ENCODE measurements around the gene ZNF821.
"Not testable (repeated sequence)": the region's sequence is repeated elsewhere in the genome, so short reads cannot be mapped to it uniquely, and the experiment has no call there.

Gene ZNF821

DNA sequence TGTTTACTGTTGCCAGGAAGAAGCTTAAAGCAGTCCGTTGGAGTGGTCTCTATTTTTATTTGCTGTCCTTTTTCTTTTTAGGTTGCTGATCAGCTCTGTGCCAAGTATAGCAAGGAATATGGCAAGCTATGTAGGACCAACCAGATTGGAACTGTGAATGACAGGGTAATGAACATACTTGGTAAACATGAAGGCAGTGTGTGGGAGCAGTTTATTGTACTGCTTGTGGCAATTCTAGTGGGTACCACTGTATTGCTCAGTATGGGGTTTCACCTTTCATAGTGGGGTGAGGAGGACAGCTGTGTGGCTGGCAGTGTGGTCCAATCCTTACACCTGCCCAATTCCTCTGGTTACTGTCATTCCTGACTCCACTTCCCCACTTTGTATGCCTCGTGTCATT is 36.7 kb upstream of the ZNF821 start:
- Histone ChIP-seq H3K36me3 (ENCODE audit: control insufficient read depth in 2 of 2, insufficient read depth in 2 of 2, low read length in 2 of 2) (peaks cover 56 to 63% of the 10 kb centered on the region in 2 donors), H3K9ac (ENCODE audit: low read length in 2 of 2) (no peak overlapping the region)

GRCh38 chr16:71919035-71919434 is 35.1 kb upstream of the ZNF821 start:
- H3K4me1 ChIP-seq (ENCODE audit: control insufficient read depth, insufficient read depth, low read length): peaks cover 13% of the 10 kb centered on the region
- H3K4me3 ChIP-seq (ENCODE audit: low read length in 2 of 2): no peak overlapping the region
- H3K27ac ChIP-seq (ENCODE audit: low read length): no peak overlapping the region
- no peak overlapping the region for H3K9ac ChIP-seq (ENCODE audit: low read length in 2 of 2)
- no peaks in the 10 kb centered on the region for H3K27me3 ChIP-seq (ENCODE audit: control insufficient read depth in 1 of 2, insufficient read depth in 2 of 2, low read length in 2 of 2)
- H3K36me3 ChIP-seq (ENCODE audit: control insufficient read depth in 2 of 2, insufficient read depth in 2 of 2, low read length in 2 of 2): peaks cover 47 to 55% of the 10 kb centered on the region in 2 donors
- H3K9me3 ChIP-seq (ENCODE audit: control insufficient read depth in 2 of 2, low read length in 2 of 2): no peaks in the 10 kb centered on the region

More for the DNA sequence above, 36.7 kb upstream of the ZNF821 start:
- Histone ChIP-seq H3K4me3 (ENCODE audit: low read length in 2 of 2) (no peak overlapping the region), H3K27me3 (ENCODE audit: control insufficient read depth in 1 of 2, insufficient read depth in 2 of 2, low read length in 2 of 2) (no peaks in the 10 kb centered on the region), H3K4me1 (ENCODE audit: control insufficient read depth, insufficient read depth, low read length) (peaks cover 9% of the 10 kb centered on the region), H3K9me3 (ENCODE audit: control insufficient read depth in 2 of 2, low read length in 2 of 2) (no peaks in the 10 kb centered on the region), H3K27ac (ENCODE audit: low read length) (no peak overlapping the region)

DNA sequence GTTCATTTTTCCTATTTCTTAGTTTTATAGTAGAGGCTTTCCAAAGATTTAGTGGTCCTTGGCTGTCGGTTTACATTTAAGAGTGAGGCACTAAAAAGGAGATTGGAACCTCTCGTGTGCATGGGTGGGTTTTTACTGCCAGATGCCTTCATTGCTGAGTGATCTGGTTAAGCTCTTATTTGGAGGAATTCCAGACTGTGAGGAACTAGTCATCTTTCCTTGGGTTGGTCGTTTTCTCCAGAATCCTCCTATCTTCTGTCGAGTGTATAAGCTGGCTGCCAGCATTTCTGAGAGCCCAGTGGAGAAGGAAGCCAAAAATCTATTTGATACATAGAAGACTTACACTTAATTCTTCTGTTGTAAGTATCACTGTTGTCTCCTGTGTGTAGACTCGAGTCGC is 33.9 kb upstream of the ZNF821 start:
- Histone ChIP-seq H3K27ac (ENCODE audit: low read length) (no peak overlapping the region), H3K4me3 (ENCODE audit: low read length in 2 of 2) (no peak overlapping the region), H3K9ac (ENCODE audit: low read length in 2 of 2) (no peak overlapping the region), H3K4me1 (ENCODE audit: control insufficient read depth, insufficient read depth, low read length) (peaks cover 13% of the 10 kb centered on the region), H3K27me3 (ENCODE audit: control insufficient read depth in 1 of 2, insufficient read depth in 2 of 2, low read length in 2 of 2) (no peaks in the 10 kb centered on the region), H3K9me3 (ENCODE audit: control insufficient read depth in 2 of 2, low read length in 2 of 2) (no peaks in the 10 kb centered on the region), H3K36me3 (ENCODE audit: control insufficient read depth in 2 of 2, insufficient read depth in 2 of 2, low read length in 2 of 2) (peaks cover 37 to 44% of the 10 kb centered on the region in 2 donors)

- peaks cover 13% of the 10 kb centered on the region for H3K4me1 ChIP-seq (ENCODE audit: control insufficient read depth, insufficient read depth, low read length)
- H3K36me3 ChIP-seq (ENCODE audit: control insufficient read depth in 2 of 2, insufficient read depth in 2 of 2, low read length in 2 of 2): peaks cover 25 to 32% of the 10 kb centered on the region in 2 donors
- H3K9me3 ChIP-seq (ENCODE audit: control insufficient read depth in 2 of 2, low read length in 2 of 2): no peaks in the 10 kb centered on the region
- no peak overlapping the region for H3K9ac ChIP-seq (ENCODE audit: low read length in 2 of 2)
- H3K4me3 ChIP-seq (ENCODE audit: low read length in 2 of 2): no peak overlapping the region
- H3K27me3 ChIP-seq (ENCODE audit: control insufficient read depth in 1 of 2, insufficient read depth in 2 of 2, low read length in 2 of 2): no peaks in the 10 kb centered on the region
- no peak overlapping the region for H3K27ac ChIP-seq (ENCODE audit: low read length)
Measured at GRCh38 chr16:71916397-71916920, 32.5 kb upstream of the ZNF821 start.

GRCh38 chr16:71915350-71915749 is 31.4 kb upstream of the ZNF821 start:
- no peak overlapping the region for H3K27ac ChIP-seq (ENCODE audit: low read length)
- H3K36me3 ChIP-seq (ENCODE audit: control insufficient read depth in 2 of 2, insufficient read depth in 2 of 2, low read length in 2 of 2): peaks cover 14 to 21% of the 10 kb centered on the region in 2 donors

GRCh38 chr16:71914802-71915201 is 30.8 kb upstream of the ZNF821 start:
- no peak overlapping the region for H3K27ac ChIP-seq (ENCODE audit: low read length)
- H3K9me3 ChIP-seq (ENCODE audit: control insufficient read depth in 2 of 2, low read length in 2 of 2): no peaks in the 10 kb centered on the region
- no peaks in the 10 kb centered on the region for H3K27me3 ChIP-seq (ENCODE audit: control insufficient read depth in 1 of 2, insufficient read depth in 2 of 2, low read length in 2 of 2)
- no peak overlapping the region for H3K4me3 ChIP-seq (ENCODE audit: low read length in 2 of 2)
- H3K9ac ChIP-seq (ENCODE audit: low read length in 2 of 2): no peak overlapping the region
- peaks cover 13% of the 10 kb centered on the region for H3K4me1 ChIP-seq (ENCODE audit: control insufficient read depth, insufficient read depth, low read length)
- H3K36me3 ChIP-seq (ENCODE audit: control insufficient read depth in 2 of 2, insufficient read depth in 2 of 2, low read length in 2 of 2): peaks cover 10 to 17% of the 10 kb centered on the region in 2 donors

More at GRCh38 chr16:71915350-71915749, 31.4 kb upstream of the ZNF821 start:
- no peaks in the 10 kb centered on the region for H3K27me3 ChIP-seq (ENCODE audit: control insufficient read depth in 1 of 2, insufficient read depth in 2 of 2, low read length in 2 of 2)
- H3K4me1 ChIP-seq (ENCODE audit: control insufficient read depth, insufficient read depth, low read length): peaks cover 13% of the 10 kb centered on the region
- no peak overlapping the region for H3K4me3 ChIP-seq (ENCODE audit: low read length in 2 of 2)
- no peaks in the 10 kb centered on the region for H3K9me3 ChIP-seq (ENCODE audit: control insufficient read depth in 2 of 2, low read length in 2 of 2)
- no peak overlapping the region for H3K9ac ChIP-seq (ENCODE audit: low read length in 2 of 2)

GRCh38 chr16:71912534-71913275 is 28.7 kb upstream of the ZNF821 start:
- Histone ChIP-seq H3K27ac (ENCODE audit: low read length) (no peak overlapping the region), H3K4me1 (ENCODE audit: control insufficient read depth, insufficient read depth, low read length) (peaks cover 7% of the 10 kb centered on the region), H3K4me3 (ENCODE audit: low read length in 2 of 2) (no peak overlapping the region), H3K9ac (ENCODE audit: low read length in 2 of 2) (no peak overlapping the region), H3K9me3 (ENCODE audit: control insufficient read depth in 2 of 2, low read length in 2 of 2) (no peaks in the 10 kb centered on the region), H3K27me3 (ENCODE audit: control insufficient read depth in 1 of 2, insufficient read depth in 2 of 2, low read length in 2 of 2) (no peaks in the 10 kb centered on the region), H3K36me3 (ENCODE audit: control insufficient read depth in 2 of 2, insufficient read depth in 2 of 2, low read length in 2 of 2) (peaks cover 4 to 7% of the 10 kb centered on the region in 2 donors)

GRCh38 chr16:71911121-71911520 is 27.1 kb upstream of the ZNF821 start:
- Histone ChIP-seq H3K27me3 (ENCODE audit: control insufficient read depth in 1 of 2, insufficient read depth in 2 of 2, low read length in 2 of 2) (no peaks in the 10 kb centered on the region), H3K9ac (ENCODE audit: low read length in 2 of 2) (no peak overlapping the region), H3K9me3 (ENCODE audit: control insufficient read depth in 2 of 2, low read length in 2 of 2) (no peaks in the 10 kb centered on the region), H3K36me3 (ENCODE audit: control insufficient read depth in 2 of 2, insufficient read depth in 2 of 2, low read length in 2 of 2) (peaks cover 4 to 5% of the 10 kb centered on the region in 2 donors), H3K4me1 (ENCODE audit: control insufficient read depth, insufficient read depth, low read length) (peaks cover 7% of the 10 kb centered on the region), H3K4me3 (ENCODE audit: low read length in 2 of 2) (no peak overlapping the region), H3K27ac (ENCODE audit: low read length) (no peak overlapping the region)

DNA sequence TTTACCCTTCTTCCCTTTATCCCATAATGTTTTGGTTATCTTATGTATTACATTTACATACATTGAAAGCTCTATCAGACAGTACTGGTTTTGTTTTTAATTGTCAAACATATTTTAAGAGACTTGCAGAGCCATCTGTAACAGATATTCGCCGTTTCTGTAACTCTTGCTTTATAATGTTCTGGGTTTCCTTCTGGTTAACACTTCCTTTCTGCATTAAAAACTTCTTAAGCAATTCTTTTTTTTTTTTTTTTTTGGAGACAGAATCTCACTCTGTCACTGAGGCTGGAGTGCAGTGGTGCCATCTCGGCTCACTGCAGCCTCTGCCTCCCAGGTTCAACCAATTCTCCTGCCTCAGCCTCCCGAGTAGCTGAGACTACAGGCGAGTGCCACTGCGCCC is 21.8 kb upstream of the ZNF821 start:
- not testable (repeated sequence) for H3K36me3 ChIP-seq (ENCODE audit: control insufficient read depth in 2 of 2, insufficient read depth in 2 of 2, low read length in 2 of 2); H3K4me3 ChIP-seq (ENCODE audit: low read length in 2 of 2); H3K9ac ChIP-seq (ENCODE audit: low read length in 2 of 2); H3K27me3 ChIP-seq (ENCODE audit: control insufficient read depth in 1 of 2, insufficient read depth in 2 of 2, low read length in 2 of 2); H3K4me1 ChIP-seq (ENCODE audit: control insufficient read depth, insufficient read depth, low read length); H3K27ac ChIP-seq (ENCODE audit: low read length); H3K9me3 ChIP-seq (ENCODE audit: control insufficient read depth in 2 of 2, low read length in 2 of 2)

DNA sequence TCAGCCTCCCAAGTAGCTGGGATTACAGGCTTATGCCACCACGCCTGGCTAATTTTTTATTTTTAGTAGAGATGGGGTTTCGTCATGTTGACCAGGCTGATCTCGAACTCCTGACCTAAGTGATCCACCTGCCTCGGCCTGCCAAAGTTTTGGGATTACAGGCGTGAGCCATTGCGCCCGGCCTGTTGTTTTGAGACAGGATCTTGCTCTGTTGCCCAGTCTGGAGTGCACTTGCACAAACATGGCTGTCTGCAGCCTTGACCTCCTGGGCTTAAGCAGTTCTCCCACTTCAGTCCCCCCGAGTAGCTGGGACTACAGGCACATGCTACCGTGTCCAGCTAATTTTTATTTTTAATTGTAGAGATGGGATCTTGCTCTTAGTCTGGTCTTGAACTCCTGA is 20.3 kb upstream of the ZNF821 start:
- no peaks in the 10 kb centered on the region for H3K27me3 ChIP-seq (ENCODE audit: control insufficient read depth in 1 of 2, insufficient read depth in 2 of 2, low read length in 2 of 2)
- no peak overlapping the region for H3K27ac ChIP-seq (ENCODE audit: low read length)
- H3K4me1 ChIP-seq (ENCODE audit: control insufficient read depth, insufficient read depth, low read length): no peaks in the 10 kb centered on the region

GRCh38 chr16:71903608-71904007 is 19.6 kb upstream of the ZNF821 start:
- Histone ChIP-seq H3K27me3 (ENCODE audit: control insufficient read depth in 1 of 2, insufficient read depth in 2 of 2, low read length in 2 of 2) (no peaks in the 10 kb centered on the region), H3K4me3 (ENCODE audit: low read length in 2 of 2) (no peak overlapping the region), H3K9ac (ENCODE audit: low read length in 2 of 2) (no peak overlapping the region), H3K9me3 (ENCODE audit: control insufficient read depth in 2 of 2, low read length in 2 of 2) (no peaks in the 10 kb centered on the region), H3K4me1 (ENCODE audit: control insufficient read depth, insufficient read depth, low read length) (no peaks in the 10 kb centered on the region), H3K36me3 (ENCODE audit: control insufficient read depth in 2 of 2, insufficient read depth in 2 of 2, low read length in 2 of 2) (no peaks in the 10 kb centered on the region), H3K27ac (ENCODE audit: low read length) (no peak overlapping the region)

More for the DNA sequence above, 20.3 kb upstream of the ZNF821 start:
- Histone ChIP-seq H3K4me3 (ENCODE audit: low read length in 2 of 2) (no peak overlapping the region), H3K36me3 (ENCODE audit: control insufficient read depth in 2 of 2, insufficient read depth in 2 of 2, low read length in 2 of 2) (peaks cover 2% of the 10 kb centered on the region in 2 donors), H3K9me3 (ENCODE audit: control insufficient read depth in 2 of 2, low read length in 2 of 2) (no peaks in the 10 kb centered on the region), H3K9ac (ENCODE audit: low read length in 2 of 2) (no peak overlapping the region)

All from stomach smooth muscle (tissue), 2 donors.